Bronchial epithelial cell (primary cell): ENCODE results near the gene MCM10. TPM values are rescaled to one million over a fixed set of nuclear protein-coding genes. Genes with fewer than 3 reads are reported as not detected.

Experiments
- DNase-seq: peaks from one replicate; pipeline ENCODE4 v3.0.0-alpha.2; 2010; ENCODE audit warnings: low read depth
- FAIRE-seq: peaks from 2 replicates; lab custom pipeline; 2011; peaks lifted over from hg19 to GRCh38; lab: Jason Lieb, UNC
- H3K27me3 ChIP-seq: 2 replicates; pipeline ENCODE4 v1.5.1; 2011; ENCODE audit warnings: low read length; ENCODE audit not compliant: control insufficient read depth, insufficient read depth
- H3K36me3 ChIP-seq: 2 replicates; pipeline ENCODE4 v1.5.1; 2011; ENCODE audit warnings: low read length; ENCODE audit not compliant: control insufficient read depth, insufficient read depth
- H3K4me3 ChIP-seq: 2 replicates; pipeline ENCODE4 v1.5.1; 2011; ENCODE audit warnings: mild to moderate bottlenecking, low read depth, low read length, control low read depth
- total RNA-seq: library from RNA; depleted of rRNA; stranded (reverse); fragments of >200 nt; gene quantifications from 2 replicates; pipeline ENCODE4 v1.2.1, GENCODE V29; 2014
- TF ChIP-seq, protein P1 (sequence below): IDR thresholded peaks from 2 replicates; pipeline ENCODE4 v1.5.1; 2011; ENCODE audit warnings: mild to moderate bottlenecking, moderate library complexity, low read length, control low read depth, inconsistent platforms; ENCODE audit not compliant: insufficient read depth, severe bottlenecking

The MCM10 gene
- total RNA-seq, 1 donor from 2014 or later, result under 0.01 TPM

DNA sequence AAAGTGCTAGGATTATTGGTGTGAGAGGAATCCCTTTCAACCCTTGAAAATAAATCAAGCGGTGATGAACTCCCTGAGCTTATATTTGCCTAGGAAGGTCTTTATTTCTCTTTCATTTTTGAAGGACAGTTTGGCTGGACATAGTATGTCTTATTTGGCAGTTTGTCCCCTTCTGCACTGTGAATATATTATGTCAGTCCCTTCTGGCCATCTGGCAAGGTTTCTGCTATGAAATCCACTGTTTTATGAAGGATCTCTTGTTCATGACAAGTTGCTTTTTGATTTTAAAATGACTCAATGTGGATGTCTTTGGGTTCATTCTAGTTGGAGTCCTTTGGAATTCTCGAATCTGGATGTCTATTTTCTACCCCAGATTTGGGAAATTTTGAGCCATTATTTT lies 21.7 kb upstream of the MCM10 start:
- no peak for FAIRE-seq
- DNase-seq, result no peak
- peaks cover 19% of the 10 kb centered on the region for H3K36me3 ChIP-seq

DNA sequence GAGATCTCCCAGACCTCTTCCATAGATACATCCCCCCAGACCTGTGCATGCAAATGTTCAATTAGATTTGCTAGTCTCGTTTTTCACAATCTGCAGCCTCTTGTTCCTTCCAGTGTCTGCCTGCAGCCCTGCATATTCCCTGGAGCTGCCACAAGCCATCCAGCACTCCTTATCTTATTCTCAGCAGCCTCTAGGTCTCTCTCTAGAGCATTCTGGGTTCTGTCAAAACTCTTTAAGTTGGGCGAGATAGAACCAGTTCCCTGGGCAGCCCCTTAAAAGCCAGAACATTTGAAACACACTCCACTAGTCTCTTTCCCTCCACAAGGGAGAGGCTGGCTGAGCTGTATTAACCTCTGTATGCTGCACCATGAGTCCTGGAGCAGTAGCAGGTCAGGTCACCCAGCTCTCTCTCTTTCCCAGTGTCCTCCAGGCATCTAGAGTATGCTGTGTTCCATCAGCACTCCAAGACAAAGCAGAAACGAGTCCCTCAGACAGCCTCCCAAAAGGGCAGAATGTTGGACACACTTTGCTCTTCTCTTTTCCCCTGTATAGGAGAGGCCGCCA lies 20.6 kb upstream of the MCM10 start:
- FAIRE-seq (no peak), DNase-seq (no peak)
- no peaks in the 10 kb centered on the region for H3K27me3 ChIP-seq
- no peak overlapping the region for H3K4me3 ChIP-seq
- peaks cover 14% of the 10 kb centered on the region for H3K36me3 ChIP-seq
- TF ChIP-seq, protein P1, sequence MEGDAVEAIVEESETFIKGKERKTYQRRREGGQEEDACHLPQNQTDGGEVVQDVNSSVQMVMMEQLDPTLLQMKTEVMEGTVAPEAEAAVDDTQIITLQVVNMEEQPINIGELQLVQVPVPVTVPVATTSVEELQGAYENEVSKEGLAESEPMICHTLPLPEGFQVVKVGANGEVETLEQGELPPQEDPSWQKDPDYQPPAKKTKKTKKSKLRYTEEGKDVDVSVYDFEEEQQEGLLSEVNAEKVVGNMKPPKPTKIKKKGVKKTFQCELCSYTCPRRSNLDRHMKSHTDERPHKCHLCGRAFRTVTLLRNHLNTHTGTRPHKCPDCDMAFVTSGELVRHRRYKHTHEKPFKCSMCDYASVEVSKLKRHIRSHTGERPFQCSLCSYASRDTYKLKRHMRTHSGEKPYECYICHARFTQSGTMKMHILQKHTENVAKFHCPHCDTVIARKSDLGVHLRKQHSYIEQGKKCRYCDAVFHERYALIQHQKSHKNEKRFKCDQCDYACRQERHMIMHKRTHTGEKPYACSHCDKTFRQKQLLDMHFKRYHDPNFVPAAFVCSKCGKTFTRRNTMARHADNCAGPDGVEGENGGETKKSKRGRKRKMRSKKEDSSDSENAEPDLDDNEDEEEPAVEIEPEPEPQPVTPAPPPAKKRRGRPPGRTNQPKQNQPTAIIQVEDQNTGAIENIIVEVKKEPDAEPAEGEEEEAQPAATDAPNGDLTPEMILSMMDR, result no peak

More for the DNA sequence above, 21.7 kb upstream of the MCM10 start:
- TF ChIP-seq, protein P1, result no peak
- H3K27me3 ChIP-seq, result no peaks in the 10 kb centered on the region
- no peak overlapping the region for H3K4me3 ChIP-seq

DNA sequence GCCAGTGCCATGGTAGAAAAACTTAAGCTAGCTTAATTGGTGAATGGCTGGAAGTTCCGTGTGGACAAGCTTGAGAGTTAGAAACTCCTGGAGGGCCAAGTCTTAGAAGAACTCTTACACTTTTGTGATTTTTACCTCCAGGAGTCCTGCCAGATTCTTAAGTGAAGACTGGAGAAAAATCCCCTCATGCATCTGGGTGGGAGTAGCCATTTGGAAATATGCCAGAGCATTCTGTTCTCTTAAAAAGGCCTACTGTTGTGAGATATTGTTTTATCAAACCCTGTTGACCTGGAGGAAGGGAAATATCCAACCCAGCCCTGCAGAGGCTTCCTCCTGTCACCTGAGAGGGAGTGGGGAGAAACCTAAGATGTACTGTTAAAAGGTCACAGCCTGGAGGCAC lies 17.6 kb upstream of the MCM10 start:
- DNase-seq, result no peak
- Histone ChIP-seq H3K4me3 (no peak overlapping the region), H3K27me3 (no peaks in the 10 kb centered on the region), H3K36me3 (peaks cover 9% of the 10 kb centered on the region)
- FAIRE-seq, result no peak
- TF ChIP-seq, protein P1, result no peak

DNA sequence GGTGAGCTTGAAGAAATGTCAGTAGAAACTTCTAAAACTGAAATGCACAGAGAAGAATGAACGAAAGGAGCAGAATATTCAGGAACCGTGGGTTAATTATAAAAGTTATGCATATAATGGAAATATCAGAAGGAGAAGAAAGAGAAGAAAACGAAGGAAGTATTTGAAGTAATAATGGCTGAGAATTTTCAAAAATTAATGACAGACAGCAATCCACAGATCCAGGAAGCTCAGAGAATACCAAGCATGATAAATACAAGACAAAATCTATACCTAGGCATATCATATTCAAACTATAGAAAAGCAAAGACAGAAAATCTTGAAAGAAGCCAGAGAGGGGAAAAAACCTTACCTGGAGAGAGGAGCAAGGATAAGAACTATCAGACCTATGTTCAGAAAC lies 16.5 kb upstream of the MCM10 start:
- TF ChIP-seq, protein P1, result no peak

DNA sequence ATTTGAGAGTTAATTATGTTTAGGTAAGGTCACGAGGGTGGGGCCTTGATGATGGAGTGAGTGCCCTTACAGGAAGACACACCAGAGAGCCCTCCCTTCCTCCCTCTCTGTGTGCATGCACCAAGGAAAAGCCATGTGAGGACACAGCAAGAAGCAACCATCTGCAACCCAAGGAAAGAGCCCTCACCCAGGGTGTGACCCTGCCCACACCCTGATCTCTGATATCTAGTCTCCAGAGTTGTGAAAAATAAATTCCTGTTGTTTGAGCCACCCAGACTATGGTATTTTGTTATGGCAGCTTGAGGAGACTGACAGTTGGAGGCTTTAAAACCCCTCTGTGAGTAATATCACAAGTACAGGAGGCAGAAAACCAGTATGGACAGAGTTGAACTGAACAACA lies 15.0 kb upstream of the MCM10 start:
- DNase-seq (peak; percentile 28), FAIRE-seq (peak; percentile 73)
- TF ChIP-seq, protein P1, result no peak
- Histone ChIP-seq H3K27me3 (no peaks in the 10 kb centered on the region), H3K4me3 (no peak overlapping the region), H3K36me3 (peaks cover 2% of the 10 kb centered on the region)

More for the DNA sequence above, 16.5 kb upstream of the MCM10 start:
- DNase-seq (no peak), FAIRE-seq (no peak)
- Histone ChIP-seq H3K4me3 (no peak overlapping the region), H3K36me3 (peaks cover 9% of the 10 kb centered on the region), H3K27me3 (no peaks in the 10 kb centered on the region)

DNA sequence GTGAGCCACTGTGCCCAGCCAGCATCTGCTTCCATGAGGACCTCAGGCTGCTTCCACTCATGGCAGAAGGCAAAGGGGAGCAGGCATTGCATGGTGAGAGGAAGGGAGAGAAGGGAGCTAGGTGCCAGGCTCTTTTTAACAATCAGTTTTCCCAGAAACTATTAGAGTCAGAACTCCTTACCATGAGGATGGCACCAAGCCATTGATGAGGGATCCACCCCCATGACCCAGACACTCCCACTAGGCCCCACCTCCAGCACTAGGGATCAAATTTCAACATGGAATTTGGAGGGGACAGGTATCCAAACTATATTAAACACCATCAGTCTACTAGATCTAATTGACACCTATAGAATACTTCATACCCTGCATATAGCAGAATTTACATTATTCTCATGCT lies 14.2 kb upstream of the MCM10 start:
- Histone ChIP-seq H3K27me3 (no peaks in the 10 kb centered on the region), H3K4me3 (no peak overlapping the region), H3K36me3 (peaks cover 2% of the 10 kb centered on the region)
- FAIRE-seq, result no peak
- TF ChIP-seq, protein P1, result no peak
- no peak for DNase-seq
